ENCODE measurements around the gene SLC6A12.

Gene SLC6A12

DNA sequence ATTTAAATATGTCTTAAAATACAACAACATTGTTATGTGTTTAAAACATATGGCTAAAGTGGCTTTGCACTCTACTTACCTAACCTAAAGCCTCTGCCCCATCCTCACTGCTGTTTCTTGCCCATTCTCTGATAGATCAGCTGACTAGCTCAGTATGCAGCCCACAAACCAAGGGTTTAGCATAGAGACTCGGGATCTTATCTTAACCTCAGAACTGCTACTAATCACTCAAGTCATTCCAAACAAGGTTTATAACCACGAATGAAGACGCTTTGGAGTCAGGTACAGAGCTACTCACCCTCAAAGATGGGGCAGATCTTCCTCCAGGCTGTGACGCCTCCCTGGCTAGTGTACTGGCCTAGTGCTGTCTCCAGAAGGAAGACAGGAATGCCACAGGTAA lies 29.4 kb upstream of the SLC6A12 start:
- no peak overlapping the region for H3K4me3 ChIP-seq (ENCODE audit: low read depth, low read length)
- no peak overlapping the region for H3K27ac ChIP-seq (ENCODE audit: extremely low read depth, low read depth, low read length)
- TF ChIP-seq, protein P1, sequence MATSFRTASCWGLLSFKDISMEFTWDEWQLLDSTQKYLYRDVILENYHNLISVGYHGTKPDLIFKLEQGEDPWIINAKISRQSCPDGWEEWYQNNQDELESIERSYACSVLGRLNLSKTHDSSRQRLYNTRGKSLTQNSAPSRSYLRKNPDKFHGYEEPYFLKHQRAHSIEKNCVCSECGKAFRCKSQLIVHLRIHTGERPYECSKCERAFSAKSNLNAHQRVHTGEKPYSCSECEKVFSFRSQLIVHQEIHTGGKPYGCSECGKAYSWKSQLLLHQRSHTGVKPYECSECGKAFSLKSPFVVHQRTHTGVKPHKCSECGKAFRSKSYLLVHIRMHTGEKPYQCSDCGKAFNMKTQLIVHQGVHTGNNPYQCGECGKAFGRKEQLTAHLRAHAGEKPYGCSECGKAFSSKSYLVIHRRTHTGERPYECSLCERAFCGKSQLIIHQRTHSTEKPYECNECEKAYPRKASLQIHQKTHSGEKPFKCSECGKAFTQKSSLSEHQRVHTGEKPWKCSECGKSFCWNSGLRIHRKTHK (tag by site-specific recombination; IDR thresholded peaks at IDR 0.05), result no peak
- TF ChIP-seq, protein P2, sequence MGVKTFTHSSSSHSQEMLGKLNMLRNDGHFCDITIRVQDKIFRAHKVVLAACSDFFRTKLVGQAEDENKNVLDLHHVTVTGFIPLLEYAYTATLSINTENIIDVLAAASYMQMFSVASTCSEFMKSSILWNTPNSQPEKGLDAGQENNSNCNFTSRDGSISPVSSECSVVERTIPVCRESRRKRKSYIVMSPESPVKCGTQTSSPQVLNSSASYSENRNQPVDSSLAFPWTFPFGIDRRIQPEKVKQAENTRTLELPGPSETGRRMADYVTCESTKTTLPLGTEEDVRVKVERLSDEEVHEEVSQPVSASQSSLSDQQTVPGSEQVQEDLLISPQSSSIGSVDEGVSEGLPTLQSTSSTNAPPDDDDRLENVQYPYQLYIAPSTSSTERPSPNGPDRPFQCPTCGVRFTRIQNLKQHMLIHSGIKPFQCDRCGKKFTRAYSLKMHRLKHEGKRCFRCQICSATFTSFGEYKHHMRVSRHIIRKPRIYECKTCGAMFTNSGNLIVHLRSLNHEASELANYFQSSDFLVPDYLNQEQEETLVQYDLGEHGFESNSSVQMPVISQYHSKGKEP (tag by site-specific recombination; IDR thresholded peaks at IDR 0.05), result no peak
- TF ChIP-seq ZNF510 (tag by site-specific recombination; IDR thresholded peaks at IDR 0.05; ENCODE audit: insufficient replicate concordance) (no peak), ZNF248 (tag by site-specific recombination; IDR thresholded peaks at IDR 0.05) (no peak), ZBTB7A (tag by site-specific recombination; IDR thresholded peaks at IDR 0.05; ENCODE audit: low read depth) (no peak), ZFP41 (tag by site-specific recombination; IDR thresholded peaks at IDR 0.05; ENCODE audit: borderline replicate concordance) (no peak), ZNF626 (tag by site-specific recombination; IDR thresholded peaks at IDR 0.05) (no peak)
- TF ChIP-seq, protein P3, sequence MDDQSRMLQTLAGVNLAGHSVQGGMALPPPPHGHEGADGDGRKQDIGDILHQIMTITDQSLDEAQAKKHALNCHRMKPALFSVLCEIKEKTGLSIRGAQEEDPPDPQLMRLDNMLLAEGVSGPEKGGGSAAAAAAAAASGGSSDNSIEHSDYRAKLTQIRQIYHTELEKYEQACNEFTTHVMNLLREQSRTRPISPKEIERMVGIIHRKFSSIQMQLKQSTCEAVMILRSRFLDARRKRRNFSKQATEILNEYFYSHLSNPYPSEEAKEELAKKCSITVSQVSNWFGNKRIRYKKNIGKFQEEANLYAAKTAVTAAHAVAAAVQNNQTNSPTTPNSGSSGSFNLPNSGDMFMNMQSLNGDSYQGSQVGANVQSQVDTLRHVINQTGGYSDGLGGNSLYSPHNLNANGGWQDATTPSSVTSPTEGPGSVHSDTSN (CRISPR knock-in tag; IDR thresholded peaks at IDR 0.05), result no peak
- TF ChIP-seq, protein P4, sequence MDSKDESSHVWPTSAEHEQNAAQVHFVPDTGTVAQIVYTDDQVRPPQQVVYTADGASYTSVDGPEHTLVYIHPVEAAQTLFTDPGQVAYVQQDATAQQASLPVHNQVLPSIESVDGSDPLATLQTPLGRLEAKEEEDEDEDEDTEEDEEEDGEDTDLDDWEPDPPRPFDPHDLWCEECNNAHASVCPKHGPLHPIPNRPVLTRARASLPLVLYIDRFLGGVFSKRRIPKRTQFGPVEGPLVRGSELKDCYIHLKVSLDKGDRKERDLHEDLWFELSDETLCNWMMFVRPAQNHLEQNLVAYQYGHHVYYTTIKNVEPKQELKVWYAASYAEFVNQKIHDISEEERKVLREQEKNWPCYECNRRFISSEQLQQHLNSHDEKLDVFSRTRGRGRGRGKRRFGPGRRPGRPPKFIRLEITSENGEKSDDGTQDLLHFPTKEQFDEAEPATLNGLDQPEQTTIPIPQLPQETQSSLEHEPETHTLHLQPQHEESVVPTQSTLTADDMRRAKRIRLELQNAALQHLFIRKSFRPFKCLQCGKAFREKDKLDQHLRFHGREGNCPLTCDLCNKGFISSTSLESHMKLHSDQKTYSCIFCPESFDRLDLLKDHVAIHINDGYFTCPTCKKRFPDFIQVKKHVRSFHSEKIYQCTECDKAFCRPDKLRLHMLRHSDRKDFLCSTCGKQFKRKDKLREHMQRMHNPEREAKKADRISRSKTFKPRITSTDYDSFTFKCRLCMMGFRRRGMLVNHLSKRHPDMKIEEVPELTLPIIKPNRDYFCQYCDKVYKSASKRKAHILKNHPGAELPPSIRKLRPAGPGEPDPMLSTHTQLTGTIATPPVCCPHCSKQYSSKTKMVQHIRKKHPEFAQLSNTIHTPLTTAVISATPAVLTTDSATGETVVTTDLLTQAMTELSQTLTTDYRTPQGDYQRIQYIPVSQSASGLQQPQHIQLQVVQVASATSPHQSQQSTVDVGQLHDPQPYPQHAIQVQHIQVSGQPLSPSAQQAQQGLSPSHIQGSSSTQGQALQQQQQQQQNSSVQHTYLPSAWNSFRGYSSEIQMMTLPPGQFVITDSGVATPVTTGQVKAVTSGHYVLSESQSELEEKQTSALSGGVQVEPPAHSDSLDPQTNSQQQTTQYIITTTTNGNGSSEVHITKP (tag by site-specific recombination; IDR thresholded peaks at IDR 0.05), result no peak
- TF ChIP-seq, protein P5, sequence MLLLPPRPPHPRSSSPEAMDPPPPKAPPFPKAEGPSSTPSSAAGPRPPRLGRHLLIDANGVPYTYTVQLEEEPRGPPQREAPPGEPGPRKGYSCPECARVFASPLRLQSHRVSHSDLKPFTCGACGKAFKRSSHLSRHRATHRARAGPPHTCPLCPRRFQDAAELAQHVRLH (tag by site-specific recombination; IDR thresholded peaks at IDR 0.05), result no peak
- H3K9me3 ChIP-seq (ENCODE audit: control insufficient read depth, insufficient read depth, low read depth, low read length), result no peaks in the 10 kb centered on the region; the same call in 1 of the 2 replicates
- POLR2A ChIA-PET, result no interaction called here
- H3K4me1 ChIP-seq (ENCODE audit: control insufficient read depth, insufficient read depth, low read length), result no peaks in the 10 kb centered on the region
- CTCF ChIA-PET, result no interaction called here
- no peaks in the 10 kb centered on the region for H3K36me3 ChIP-seq (ENCODE audit: control insufficient read depth in 2 of 2, insufficient read depth in 1 of 2, low read length in 2 of 2)

DNA sequence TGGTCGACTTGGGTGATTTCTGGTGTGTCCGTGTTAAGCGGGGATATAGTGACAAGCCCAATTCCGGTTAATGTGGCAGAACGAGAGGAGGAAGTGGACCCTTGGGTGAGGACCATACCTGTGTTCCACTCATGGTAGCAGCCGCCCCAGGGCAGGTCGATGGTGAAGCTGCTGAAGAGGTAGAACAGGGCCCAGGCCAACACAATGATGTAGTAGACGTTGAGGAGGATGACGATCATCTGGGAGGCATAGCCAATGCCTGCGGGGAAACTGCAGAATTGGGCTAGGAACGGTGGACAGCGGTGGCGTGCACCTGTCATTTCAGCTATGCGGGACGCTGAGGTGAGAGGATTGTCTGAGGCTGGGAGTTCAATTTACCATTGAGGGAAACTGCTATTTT lies 28.5 kb upstream of the SLC6A12 start:
- ChIA-PET CTCF (no interaction called here), POLR2A (no interaction called here)
- Histone ChIP-seq H3K36me3 (ENCODE audit: control insufficient read depth in 2 of 2, insufficient read depth in 1 of 2, low read length in 2 of 2) (no peaks in the 10 kb centered on the region), H3K4me3 (ENCODE audit: low read depth, low read length) (no peak overlapping the region), H3K4me1 (ENCODE audit: control insufficient read depth, insufficient read depth, low read length) (no peaks in the 10 kb centered on the region), H3K9me3 (ENCODE audit: control insufficient read depth, insufficient read depth, low read depth, low read length) (no peaks in the 10 kb centered on the region), H3K27ac (ENCODE audit: extremely low read depth, low read depth, low read length) (no peak overlapping the region)
- TF ChIP-seq ZNF132 (tag by site-specific recombination; IDR thresholded peaks at IDR 0.05; ENCODE audit: borderline replicate concordance), result no peak
- TF ChIP-seq KLF1 (tag by site-specific recombination; IDR thresholded peaks at IDR 0.05), result no peak
- TF ChIP-seq ZNF626 (tag by site-specific recombination; IDR thresholded peaks at IDR 0.05), result no peak

DNA sequence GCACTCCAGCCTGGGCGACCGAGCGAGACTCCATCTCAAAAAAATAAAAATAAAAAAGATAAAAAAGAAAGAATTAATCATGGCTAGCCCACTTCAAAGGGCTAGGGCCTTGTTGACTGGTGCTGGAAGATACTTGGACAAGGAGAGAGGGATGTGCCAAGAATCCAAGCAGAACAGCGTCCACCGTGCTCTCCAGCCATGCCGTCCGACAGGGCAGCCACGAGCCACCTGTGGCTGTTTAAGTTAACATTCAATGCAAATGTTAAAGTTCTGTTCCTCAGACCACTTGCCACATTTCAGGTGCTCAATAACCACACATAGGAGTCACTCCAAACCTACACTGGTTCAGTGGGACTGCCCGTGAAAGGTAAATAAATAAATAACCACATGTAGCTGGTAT lies 27.3 kb upstream of the SLC6A12 start:
- Histone ChIP-seq H3K27ac (ENCODE audit: extremely low read depth, low read depth, low read length) (no peak overlapping the region), H3K9me3 (ENCODE audit: control insufficient read depth, insufficient read depth, low read depth, low read length) (no peaks in the 10 kb centered on the region), H3K4me1 (ENCODE audit: control insufficient read depth, insufficient read depth, low read length) (no peaks in the 10 kb centered on the region), H3K4me3 (ENCODE audit: low read depth, low read length) (no peak overlapping the region), H3K36me3 (ENCODE audit: control insufficient read depth in 2 of 2, insufficient read depth in 1 of 2, low read length in 2 of 2) (no peaks in the 10 kb centered on the region)
- ChIA-PET CTCF (no interaction called here), POLR2A (no interaction called here)
- TF ChIP-seq SCRT1 (tag by site-specific recombination; IDR thresholded peaks at IDR 0.05; ENCODE audit: borderline replicate concordance) (0 out of 2 replicates have a peak, but pooled peaks have one; percentile 32), SCRT2 (tag by site-specific recombination; IDR thresholded peaks at IDR 0.05) (peak; percentile 51; the same call in 1 of the 2 replicates), ZNF211 (tag by site-specific recombination; IDR thresholded peaks at IDR 0.05; ENCODE audit: low read depth) (no peak)
